ENCODE data around the gene FRMPD1.

DNA sequence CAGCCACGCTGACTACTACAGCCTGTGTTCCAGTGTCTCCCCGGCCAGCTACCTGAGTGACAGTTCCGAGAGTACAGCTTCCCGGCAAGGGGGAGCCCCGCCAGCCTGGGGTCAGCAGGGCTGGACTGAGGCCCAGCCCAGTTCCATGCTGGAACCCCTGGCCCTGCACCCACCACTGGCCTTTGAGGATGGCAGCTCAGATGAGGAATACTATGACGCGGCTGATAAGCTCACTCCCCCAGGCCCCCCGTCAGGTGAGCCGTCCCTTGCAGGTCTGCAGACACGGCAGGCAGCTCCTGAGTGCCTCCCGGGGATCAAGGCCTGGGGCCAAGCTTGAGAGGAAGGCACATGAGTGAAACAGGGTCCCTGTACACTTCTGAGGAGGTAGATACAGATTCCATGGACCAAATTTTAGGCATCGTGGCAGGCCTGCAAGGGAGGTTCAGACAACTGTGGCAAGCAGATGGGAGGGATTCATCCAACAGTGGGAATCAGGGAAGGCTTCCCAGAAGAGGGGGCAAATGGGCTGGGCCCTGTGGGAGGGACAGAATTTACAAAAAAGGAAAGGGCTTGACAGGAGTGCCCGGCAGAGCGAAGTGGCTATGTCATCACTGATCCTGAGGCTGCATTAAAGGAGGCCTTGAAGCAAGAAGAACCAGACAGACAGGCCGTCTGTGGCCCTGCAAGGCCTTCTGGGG, 90.0 kb downstream of the FRMPD1 start:
- TF ChIP-seq, protein P1, sequence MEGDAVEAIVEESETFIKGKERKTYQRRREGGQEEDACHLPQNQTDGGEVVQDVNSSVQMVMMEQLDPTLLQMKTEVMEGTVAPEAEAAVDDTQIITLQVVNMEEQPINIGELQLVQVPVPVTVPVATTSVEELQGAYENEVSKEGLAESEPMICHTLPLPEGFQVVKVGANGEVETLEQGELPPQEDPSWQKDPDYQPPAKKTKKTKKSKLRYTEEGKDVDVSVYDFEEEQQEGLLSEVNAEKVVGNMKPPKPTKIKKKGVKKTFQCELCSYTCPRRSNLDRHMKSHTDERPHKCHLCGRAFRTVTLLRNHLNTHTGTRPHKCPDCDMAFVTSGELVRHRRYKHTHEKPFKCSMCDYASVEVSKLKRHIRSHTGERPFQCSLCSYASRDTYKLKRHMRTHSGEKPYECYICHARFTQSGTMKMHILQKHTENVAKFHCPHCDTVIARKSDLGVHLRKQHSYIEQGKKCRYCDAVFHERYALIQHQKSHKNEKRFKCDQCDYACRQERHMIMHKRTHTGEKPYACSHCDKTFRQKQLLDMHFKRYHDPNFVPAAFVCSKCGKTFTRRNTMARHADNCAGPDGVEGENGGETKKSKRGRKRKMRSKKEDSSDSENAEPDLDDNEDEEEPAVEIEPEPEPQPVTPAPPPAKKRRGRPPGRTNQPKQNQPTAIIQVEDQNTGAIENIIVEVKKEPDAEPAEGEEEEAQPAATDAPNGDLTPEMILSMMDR (IDR thresholded peaks at IDR 0.05), result no peak
- TF ChIP-seq POLR2A (IDR thresholded peaks at IDR 0.05), result no peak
